NCI-H1694 (cell line): ENCODE measurements around the gene C14orf180.
"Not testable (repeated sequence)": the region's sequence is repeated elsewhere in the genome, so short reads cannot be mapped to it uniquely, and the experiment has no call there.

ENCODE experiments used
- DNase-seq: peaks from one replicate; lab custom pipeline; 2025; lab: John Stamatoyannopoulos, UW

C14orf180 gene

GRCh38 chr14:104579939-104580338, 375 bp downstream of the C14orf180 start:
- not testable (repeated sequence) for DNase-seq

DNA sequence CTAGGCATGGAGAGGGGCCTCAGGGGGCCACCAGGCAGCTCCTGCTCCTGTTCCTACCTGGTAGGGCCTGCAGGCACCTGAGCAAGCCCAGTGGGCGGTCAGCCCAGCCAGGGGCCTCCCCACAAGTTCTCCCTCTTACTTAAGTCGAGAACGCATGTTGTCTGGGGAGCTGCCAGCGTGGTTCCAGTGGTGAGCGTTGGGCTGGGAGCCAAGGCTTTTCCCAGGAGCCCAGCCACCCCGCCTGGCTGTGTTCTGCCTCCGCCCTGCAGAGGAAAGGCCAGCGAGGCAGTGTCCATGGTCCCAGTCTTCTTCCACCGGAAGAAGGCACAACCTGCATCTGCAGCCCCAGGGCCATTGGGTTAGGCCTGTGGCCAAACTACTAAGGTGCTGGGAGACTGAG, 1.4 kb downstream of the C14orf180 start:
- peak; percentile 47 for DNase-seq

DNA sequence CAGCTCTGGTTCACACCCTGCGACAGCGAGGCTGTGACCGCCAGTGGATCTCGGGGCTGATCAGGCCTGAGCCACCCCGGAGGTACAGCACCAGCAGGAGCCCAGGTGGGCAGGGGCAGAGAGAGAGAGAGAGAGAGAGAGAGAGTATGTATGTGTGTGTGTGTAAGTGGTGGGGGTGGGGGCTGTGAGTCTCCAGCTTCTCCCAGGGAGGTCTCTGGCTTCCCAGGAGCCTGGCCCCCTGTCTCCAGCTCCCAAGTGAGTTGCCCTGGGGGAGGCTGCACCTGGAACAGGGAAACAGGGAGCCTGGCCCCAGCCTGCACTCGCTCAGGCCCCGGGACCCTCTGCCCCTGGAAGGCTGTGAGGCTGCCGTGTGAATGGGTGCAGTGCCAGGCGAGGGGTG, 2.0 kb downstream of the C14orf180 start:
- no peak for DNase-seq

DNA sequence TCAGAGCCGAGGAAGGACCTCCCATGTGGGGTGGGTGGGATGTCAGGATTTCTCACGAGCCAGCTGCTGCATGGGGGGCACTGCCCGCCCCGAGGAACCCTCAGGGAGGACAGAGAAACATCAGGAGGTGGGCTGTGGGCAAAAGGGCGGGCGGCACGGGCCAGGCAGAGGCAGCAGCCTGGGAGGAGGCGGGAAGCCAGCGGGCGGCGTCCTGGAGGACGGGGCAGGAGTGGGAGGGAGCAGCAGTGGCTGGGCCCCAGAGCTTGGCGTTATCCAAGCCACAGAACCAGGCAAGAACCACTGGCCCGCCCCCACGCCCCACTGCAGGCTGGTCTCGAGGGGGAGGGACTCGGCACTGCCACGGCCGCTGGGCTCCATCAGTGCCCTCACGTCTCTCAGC, 2.4 kb downstream of the C14orf180 start:
- no peak for DNase-seq

DNA sequence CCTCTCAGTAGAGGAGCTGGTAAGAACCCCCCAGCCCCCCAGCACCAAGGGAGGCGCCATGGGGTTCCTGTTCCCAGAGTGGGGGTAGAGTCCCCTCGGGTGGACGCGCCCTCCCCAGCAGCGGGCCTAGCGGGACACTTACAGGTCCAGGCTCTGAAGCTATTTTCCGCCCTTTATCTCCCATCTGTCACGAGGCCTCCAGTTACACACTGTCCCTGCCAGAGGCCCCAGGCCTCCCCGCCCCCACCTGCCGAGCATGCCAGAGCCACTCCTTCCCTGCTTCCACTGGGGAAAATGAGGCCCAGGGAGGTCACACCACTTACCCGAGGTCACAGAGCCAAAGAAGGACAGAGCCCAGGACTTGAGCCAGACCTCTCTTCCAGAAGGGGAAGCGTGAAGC, 3.1 kb downstream of the C14orf180 start:
- no peak for DNase-seq

DNA sequence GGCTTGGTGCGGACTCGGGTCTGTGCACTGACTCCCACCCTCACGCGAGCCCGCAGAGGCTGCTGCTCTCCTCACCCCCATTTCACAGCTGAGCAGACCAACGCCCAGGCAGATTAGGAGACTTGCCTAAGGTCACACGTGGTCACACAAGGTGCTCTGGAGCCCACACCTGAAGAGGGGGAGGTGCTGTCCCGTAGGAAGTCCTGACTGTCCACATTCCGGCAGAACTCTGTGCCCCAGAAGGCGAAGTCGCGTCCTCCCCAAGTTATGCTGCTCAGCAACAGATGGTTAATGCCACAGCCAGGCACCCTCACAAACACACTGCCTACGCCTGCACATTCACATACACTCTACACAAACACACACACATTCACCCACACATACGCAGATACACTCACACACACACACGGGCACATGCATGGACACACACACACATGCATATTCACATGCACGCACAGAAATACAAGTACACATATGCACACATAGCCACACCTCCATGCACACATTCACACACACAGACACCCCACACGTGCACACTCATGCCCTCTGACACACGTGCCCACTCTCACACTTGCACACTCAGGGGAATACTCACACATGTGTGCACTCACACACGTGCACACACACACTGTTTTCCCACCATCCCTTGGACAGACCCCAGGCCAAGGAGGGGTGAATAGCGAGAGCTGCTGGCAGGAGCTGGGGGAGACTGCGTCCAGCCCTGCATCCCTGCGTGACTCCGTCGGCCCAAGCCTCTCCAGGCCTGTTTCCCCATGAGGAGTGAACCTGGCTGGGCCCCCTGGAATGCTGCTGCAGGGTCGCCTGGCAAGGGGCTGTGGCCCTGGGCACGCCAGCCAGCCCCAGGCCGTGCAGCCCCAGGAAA, 4.1 kb downstream of the C14orf180 start:
- no peak for DNase-seq

GRCh38 chr14:104584557-104584956, 5.0 kb downstream of the C14orf180 start:
- DNase-seq: no peak

GRCh38 chr14:104585966-104586697, 6.6 kb downstream of the C14orf180 start:
- DNase-seq: no peak

GRCh38 chr14:104586832-104587620, 7.5 kb downstream of the C14orf180 start:
- peak; percentile 99 for DNase-seq

DNA sequence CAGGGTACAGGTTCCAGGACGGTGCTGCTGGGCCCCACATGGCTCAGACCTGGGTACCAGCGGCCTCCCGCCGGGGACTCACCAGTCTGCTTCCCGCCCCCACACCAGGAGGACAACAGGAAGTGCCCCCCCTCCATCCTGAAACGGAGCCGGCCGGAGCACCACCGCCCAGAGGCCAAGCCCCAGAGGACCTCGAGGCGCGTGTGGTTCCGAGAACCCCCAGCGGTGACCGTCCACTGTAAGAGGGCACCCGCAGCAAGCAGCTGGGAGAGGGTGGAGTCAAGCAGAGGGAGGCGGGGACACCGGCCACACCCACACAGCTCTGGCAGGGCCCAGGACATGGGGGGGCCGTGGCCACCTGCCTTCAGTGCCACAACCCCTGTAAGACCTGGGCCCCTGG, 8.1 kb downstream of the C14orf180 start:
- DNase-seq: no peak

GRCh38 chr14:104588066-104588857, 8.7 kb downstream of the C14orf180 start:
- no peak for DNase-seq

DNA sequence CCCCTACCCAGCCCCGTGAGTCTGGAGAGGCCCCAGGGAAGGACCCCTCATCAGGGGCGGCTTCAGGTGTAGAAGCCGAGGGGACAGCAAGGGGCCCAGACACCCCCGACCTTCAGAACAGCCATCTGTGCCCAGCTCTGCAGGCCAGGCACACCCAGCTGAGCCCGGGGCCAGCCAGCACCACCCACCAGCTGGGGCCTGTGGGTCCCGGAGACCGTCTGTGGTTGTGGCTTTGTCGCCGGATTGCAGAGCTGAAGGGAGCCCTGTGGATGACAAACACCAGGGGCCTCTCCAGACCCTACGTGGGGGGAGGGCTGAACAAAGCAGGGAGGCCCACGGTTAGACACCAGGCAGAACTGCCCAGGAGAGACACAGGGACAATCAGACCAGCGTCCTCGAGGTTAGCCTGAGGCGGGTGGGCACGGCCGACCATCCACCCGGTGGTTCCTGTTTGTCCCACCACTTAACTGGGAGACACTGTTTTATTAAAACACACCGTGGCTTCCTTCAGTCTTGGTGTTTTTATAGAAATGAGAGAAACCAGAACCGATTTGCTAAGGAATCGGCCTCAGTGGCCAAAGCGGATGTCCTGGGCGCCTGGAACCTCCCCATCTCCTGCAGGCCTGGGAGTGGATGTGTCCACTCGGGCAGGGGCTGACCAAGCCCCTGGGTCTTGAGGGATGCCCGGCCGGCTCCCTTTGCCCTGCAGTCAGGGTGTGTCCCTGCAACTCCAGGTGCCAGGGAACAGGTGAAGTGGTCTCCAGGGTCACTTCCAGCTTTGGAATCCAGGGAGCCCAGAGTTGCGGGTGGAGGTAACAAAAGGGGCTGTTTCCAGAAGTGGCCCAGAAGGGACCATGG, 10.0 kb downstream of the C14orf180 start:
- DNase-seq: no peak

GRCh38 chr14:104590240-104590965, 10.8 kb downstream of the C14orf180 start:
- DNase-seq: no peak

GRCh38 chr14:104591031-104591430, 11.5 kb downstream of the C14orf180 start:
- DNase-seq: no peak

DNA sequence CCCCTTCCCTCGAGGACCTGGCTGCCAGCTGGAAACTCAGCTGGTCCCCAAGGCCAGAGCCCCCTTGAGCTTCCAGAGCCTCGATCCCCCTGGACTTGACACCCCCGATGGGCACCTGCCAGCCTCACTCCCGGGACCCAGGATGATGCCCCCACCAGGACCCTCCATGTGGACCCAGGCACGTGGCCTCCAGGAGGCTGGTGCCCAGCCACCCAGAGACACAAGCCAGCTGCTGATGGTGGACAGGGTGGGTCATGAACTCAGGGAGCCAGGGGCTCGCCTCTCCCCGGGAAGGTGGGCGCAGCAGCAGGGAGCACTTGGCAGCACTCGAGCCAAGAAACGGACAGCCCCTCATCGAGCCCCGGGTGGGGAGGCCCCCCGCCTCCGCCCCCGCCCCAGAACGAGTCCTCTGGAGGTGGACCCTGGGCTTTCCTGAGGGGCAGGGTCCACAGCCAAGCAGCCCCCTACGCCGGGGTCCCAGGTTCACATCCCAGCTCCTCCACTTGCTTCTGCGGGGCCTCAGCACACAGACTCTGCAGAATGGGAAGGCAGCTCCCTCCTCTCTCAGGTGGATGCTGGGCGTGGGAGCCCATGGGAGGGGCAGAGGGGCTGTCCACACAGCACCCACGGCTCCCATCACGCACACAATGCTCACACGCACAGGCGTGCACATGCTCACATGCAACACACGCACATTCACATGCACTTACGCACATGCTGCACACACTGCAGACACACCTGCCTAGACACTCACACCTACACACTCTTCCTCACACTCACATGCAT, 12.1 kb downstream of the C14orf180 start:
- DNase-seq: no peak

- no peak for DNase-seq
Measured at GRCh38 chr14:104592292-104592672, 12.7 kb downstream of the C14orf180 start.

DNA sequence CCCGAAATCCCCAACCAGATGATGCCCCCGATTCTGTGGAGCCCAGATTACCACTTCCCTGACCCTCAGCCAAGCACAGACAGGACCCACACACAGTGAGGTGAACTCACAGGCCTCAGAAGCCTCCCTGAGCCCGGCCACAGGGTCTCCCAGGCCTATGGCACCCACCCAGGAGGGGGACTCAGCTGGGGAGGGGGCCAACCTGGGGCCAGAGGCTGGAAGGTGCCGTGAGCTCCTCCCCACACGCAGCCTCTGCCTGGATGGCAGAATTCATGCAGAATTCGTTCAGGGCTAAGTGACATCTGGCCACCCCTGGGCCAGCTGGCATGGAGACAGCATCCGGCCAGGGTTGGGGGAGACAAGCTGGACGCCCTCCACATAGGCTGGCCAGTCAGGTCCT, 13.2 kb downstream of the C14orf180 start:
- no peak for DNase-seq

DNA sequence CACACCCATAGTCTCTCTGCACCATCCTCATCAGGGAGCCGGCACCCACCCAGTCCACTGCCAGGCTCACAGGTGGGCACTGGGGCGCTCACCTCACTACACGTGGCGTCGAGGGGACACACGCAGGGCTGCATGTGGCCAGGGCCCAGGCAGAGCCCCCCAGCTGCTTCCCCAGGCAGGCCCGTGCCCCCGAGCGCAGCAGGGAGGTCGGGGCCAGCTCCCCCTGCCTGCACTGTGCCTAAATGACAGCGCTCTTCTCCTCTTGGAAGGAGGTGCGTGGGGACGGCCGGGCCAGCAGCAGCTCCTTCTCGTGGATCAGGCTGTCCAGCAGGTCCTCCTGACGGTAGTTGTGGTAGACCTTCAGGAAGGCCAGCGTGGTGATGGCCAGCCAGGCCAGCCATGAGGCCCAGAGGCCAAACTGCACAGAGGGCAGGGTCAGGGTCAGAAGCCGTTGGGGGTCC, 13.7 kb downstream of the C14orf180 start:
- no peak for DNase-seq

GRCh38 chr14:104593710-104594136, 14.2 kb downstream of the C14orf180 start:
- DNase-seq: no peak
